Measurements from ENCODE around the gene RAP1GAP2. TPM values are rescaled to one million over a fixed set of nuclear protein-coding genes. Genes with fewer than 3 reads are reported as not detected.
"Not testable (repeated sequence)": the region's sequence is repeated elsewhere in the genome, so short reads cannot be mapped to it uniquely, and the experiment has no call there.

Gene RAP1GAP2
- total and polyA plus RNA-seq, 10 donors, result 1.2 to 32.7 (median 14.1) TPM

DNA sequence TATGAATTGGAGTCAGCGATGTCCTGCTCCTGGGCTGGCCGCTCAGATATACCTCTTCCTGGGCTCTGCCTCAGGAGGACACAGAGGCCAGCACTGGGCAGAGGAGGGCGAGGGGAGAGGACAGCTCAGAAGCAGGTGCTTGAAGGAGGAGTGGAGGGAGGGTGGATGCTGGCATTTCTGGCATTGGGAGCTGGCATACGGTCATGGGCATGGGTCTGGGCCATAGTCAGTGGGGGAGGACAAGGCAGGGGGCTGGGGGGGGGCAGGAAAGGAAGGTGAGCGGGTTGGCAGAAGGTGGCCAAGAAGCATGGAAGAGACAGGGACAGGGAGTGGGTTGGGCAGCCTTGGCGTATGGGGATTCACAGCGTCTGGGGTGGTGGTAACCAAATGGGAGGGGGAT is 16.7 kb upstream of the RAP1GAP2 start:
- intact Hi-C loops (cut with DNase I; ENCODE audit: low total_unique reads), result no loop called here
- TF ChIP-seq POLR2A (IDR thresholded peaks at IDR 0.05), result no peak
- no peak for TF ChIP-seq POLR2AphosphoS5 (IDR thresholded peaks at IDR 0.05)
- TF ChIP-seq, protein P1, sequence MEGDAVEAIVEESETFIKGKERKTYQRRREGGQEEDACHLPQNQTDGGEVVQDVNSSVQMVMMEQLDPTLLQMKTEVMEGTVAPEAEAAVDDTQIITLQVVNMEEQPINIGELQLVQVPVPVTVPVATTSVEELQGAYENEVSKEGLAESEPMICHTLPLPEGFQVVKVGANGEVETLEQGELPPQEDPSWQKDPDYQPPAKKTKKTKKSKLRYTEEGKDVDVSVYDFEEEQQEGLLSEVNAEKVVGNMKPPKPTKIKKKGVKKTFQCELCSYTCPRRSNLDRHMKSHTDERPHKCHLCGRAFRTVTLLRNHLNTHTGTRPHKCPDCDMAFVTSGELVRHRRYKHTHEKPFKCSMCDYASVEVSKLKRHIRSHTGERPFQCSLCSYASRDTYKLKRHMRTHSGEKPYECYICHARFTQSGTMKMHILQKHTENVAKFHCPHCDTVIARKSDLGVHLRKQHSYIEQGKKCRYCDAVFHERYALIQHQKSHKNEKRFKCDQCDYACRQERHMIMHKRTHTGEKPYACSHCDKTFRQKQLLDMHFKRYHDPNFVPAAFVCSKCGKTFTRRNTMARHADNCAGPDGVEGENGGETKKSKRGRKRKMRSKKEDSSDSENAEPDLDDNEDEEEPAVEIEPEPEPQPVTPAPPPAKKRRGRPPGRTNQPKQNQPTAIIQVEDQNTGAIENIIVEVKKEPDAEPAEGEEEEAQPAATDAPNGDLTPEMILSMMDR (IDR thresholded peaks at IDR 0.05 in 8 of 11, conservative IDR thresholded peaks at IDR 0.05 in 3 of 11), result no peak

DNA sequence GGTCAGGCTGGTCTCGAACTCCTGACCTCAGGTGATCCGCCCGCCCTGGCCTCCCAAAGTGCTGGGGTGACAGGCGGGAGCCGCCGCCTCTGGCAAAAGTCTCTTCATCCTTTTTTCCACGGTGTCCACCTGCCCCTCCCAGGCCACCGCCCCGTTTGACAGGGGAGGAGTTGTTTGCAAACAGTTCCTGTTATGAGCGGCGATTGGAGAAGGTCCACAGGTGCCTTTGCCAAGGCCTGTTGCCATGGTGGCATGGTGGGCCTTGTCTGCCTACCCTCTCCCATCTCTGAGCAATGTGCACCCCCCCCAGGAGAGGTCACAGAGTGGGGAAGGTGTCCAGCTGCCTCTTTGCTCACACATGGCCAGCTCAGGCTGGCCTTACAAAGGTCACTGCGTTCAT is 16.0 kb upstream of the RAP1GAP2 start:
- TF ChIP-seq, protein P1 (IDR thresholded peaks at IDR 0.05 in 8 of 11, conservative IDR thresholded peaks at IDR 0.05 in 3 of 11), result no peak
- TF ChIP-seq POLR2A (IDR thresholded peaks at IDR 0.05), result no peak
- no peak for TF ChIP-seq POLR2AphosphoS5 (IDR thresholded peaks at IDR 0.05)
- no peak for DNase-seq
- Histone ChIP-seq H3K36me3 (no peaks in the 10 kb centered on the region), H3K4me1 (peaks cover 0 to 14% (median 11%) of the 10 kb centered on the region in 6 donors), H3K27ac (no peak overlapping the region), H3K9me3 (peaks cover 0 to 7% (median 0%) of the 10 kb centered on the region in 8 donors), H3K4me3 (no peak overlapping the region), H3K27me3 (replicated peaks in 1 of 7) (peaks cover 0 to 69% (median 24%) of the 10 kb centered on the region in 7 donors)
- 82 to 91% (median 87%) methylated on average over 12 of the region's 12 CpGs for WGBS, 5 donors
- intact Hi-C loops (cut with DNase I; ENCODE audit: low total_unique reads), result no loop called here

More for the DNA sequence above, 16.7 kb upstream of the RAP1GAP2 start:
- Histone ChIP-seq H3K27me3 (replicated peaks in 1 of 7) (peaks cover 0 to 76% (median 28%) of the 10 kb centered on the region in 7 donors), H3K4me3 (no peak overlapping the region), H3K27ac (no peak overlapping the region), H3K36me3 (no peaks in the 10 kb centered on the region), H3K9me3 (peaks cover 0 to 7% (median 0%) of the 10 kb centered on the region in 8 donors), H3K4me1 (peaks cover 0 to 14% (median 11%) of the 10 kb centered on the region in 6 donors)
- no peak for DNase-seq
- 61 to 74% (median 69%) methylated on average over 7 of the region's 7 CpGs for WGBS, 5 donors

DNA sequence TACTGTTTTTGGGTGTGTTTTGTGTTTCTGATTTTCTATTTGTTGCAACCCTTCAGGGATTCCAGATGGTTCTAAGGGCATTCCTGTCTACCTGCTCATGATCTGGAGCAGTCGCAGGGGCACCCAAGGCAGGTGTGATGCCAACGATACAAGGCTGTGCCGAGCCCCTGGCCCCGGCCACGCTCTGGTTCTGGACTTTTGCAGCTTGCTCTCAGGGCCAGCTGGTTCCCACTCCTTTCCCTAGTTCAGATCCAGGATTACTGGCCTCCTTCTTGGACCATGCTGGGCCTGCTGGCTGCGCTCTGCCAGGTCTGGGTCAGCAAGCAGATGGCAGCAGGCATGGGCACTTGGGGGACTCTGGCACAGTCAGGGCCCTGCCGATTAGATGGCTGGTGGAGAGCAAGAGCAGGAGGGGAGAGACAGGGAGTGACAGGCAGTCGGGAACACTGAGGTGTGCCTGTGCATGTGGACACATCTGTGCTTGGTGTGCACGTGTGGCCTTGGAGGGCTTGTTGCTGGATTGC is 15.2 kb upstream of the RAP1GAP2 start:
- Histone ChIP-seq H3K27ac (no peak overlapping the region), H3K4me3 (no peak overlapping the region), H3K4me1 (peaks cover 0 to 15% (median 11%) of the 10 kb centered on the region in 6 donors), H3K9me3 (peaks cover 0 to 7% (median 0%) of the 10 kb centered on the region in 8 donors), H3K27me3 (replicated peaks in 1 of 7) (peaks cover 0 to 62% (median 17%) of the 10 kb centered on the region in 7 donors), H3K36me3 (no peaks in the 10 kb centered on the region)
- WGBS, 5 donors, result 85 to 95% (median 90%) methylated on average over 9 of the region's 9 CpGs
- intact Hi-C loops (cut with DNase I; ENCODE audit: low total_unique reads), result no loop called here
- no peak for DNase-seq
- TF ChIP-seq, protein P1 (IDR thresholded peaks at IDR 0.05 in 8 of 11, conservative IDR thresholded peaks at IDR 0.05 in 3 of 11), result no peak
- no peak for TF ChIP-seq POLR2AphosphoS5 (IDR thresholded peaks at IDR 0.05)
- no peak for TF ChIP-seq POLR2A (IDR thresholded peaks at IDR 0.05)

DNA sequence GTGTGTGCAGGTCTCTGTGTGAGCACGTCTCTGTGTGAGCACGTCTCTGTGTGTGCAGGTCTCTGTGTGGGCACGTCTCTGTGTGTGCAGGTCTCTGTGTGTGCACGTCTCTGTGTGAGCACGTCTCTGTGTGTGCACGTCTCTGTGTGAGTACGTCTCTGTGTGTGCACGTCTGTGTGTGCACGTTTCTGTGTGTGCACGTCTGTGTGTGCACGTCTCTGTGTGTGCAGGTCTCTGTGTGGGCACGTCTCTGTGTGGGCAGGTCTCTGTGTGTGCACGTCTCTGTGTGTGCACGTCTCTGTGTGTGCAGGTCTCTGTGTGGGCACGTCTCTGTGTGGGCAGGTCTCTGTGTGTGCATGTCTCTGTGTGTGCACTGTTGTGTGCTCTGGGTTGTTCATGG is 14.6 kb upstream of the RAP1GAP2 start:
- H3K9me3 ChIP-seq; H3K4me3 ChIP-seq; H3K27ac ChIP-seq; intact Hi-C loops (cut with DNase I; ENCODE audit: low total_unique reads); DNase-seq; H3K36me3 ChIP-seq: not testable (repeated sequence)
- H3K27me3 ChIP-seq (replicated peaks in 1 of 7), result peaks cover 0 to 56% (median 11%) of the 10 kb centered on the region in 7 donors
- H3K4me1 ChIP-seq, result peaks cover 0 to 17% (median 13%) of the 10 kb centered on the region in 6 donors
- 85 to 94% (median 91%) methylated on average over 2 to 15 of the region's 15 CpGs for WGBS, 5 donors

All from spleen (tissue), 11 donors.